ENCODE results near the gene RAB18. TPM values are rescaled to one million over a fixed set of nuclear protein-coding genes. Genes with fewer than 3 reads are reported as not detected.

RAB18 gene
- total RNA-seq, 2 experiments from 2014 or later: 8.1 to 36.2 TPM

DNA sequence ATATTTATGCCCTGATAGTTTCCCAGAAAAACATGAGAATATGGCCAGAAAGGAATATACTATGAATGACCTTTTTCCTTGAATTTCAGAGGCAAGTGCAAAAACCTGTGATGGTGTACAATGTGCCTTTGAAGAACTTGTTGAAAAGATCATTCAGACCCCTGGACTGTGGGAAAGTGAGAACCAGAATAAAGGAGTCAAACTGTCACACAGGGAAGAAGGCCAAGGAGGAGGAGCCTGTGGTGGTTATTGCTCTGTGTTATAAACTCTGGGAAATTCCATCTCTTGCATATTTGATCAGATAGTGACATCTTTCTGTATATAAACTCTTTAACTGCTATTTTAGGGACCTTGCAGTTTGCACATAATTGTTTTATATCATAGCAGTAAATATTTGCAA is 33.7 kb downstream of the RAB18 start:
- no peak overlapping the region for H2AFZ ChIP-seq (ENCODE audit: low read length)
- no peak overlapping the region for H3K27ac ChIP-seq (ENCODE audit: low read depth, low read length, poor library complexity, severe bottlenecking)
- no peaks in the 10 kb centered on the region for H3K9me3 ChIP-seq (ENCODE audit: low read length)
- POLR2A ChIA-PET: no interaction called here
- no peak overlapping the region for H3K4me2 ChIP-seq (ENCODE audit: low read length)
- no peaks in the 10 kb centered on the region; the same call in 1 of the 2 replicates for H3K79me2 ChIP-seq (ENCODE audit: insufficient read depth, low read depth, low read length)
- no peak for DNase-seq (ENCODE audit: low spot score)
- TF ChIP-seq, protein P1, sequence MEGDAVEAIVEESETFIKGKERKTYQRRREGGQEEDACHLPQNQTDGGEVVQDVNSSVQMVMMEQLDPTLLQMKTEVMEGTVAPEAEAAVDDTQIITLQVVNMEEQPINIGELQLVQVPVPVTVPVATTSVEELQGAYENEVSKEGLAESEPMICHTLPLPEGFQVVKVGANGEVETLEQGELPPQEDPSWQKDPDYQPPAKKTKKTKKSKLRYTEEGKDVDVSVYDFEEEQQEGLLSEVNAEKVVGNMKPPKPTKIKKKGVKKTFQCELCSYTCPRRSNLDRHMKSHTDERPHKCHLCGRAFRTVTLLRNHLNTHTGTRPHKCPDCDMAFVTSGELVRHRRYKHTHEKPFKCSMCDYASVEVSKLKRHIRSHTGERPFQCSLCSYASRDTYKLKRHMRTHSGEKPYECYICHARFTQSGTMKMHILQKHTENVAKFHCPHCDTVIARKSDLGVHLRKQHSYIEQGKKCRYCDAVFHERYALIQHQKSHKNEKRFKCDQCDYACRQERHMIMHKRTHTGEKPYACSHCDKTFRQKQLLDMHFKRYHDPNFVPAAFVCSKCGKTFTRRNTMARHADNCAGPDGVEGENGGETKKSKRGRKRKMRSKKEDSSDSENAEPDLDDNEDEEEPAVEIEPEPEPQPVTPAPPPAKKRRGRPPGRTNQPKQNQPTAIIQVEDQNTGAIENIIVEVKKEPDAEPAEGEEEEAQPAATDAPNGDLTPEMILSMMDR (conservative IDR thresholded peaks at IDR 0.05; ENCODE audit: low read length): no peak
- TF ChIP-seq EZH2phosphoT487 (IDR thresholded peaks at IDR 0.05; ENCODE audit: borderline replicate concordance, low read depth, low read length): no peak
- intact Hi-C loops (cut with micrococcal nuclease; ENCODE audit: unreplicated experiment): no loop called here
- no peaks in the 10 kb centered on the region for H3K4me1 ChIP-seq (ENCODE audit: insufficient read depth, low read length, poor library complexity, severe bottlenecking)
- BruUV-seq (replicated peaks): no TSS peak
- H3K4me3 ChIP-seq (ENCODE audit: low read depth, low read length, poor library complexity, severe bottlenecking): no peak overlapping the region
- CTCF ChIA-PET (ENCODE audit: unreplicated experiment): no interaction called here
- H3K36me3 ChIP-seq (ENCODE audit: insufficient read depth, low read length): peaks cover 66% of the 10 kb centered on the region
- H4K20me1 ChIP-seq (ENCODE audit: insufficient read depth, low read length): no peaks in the 10 kb centered on the region; the same call in 1 of the 2 replicates
- no peaks in the 10 kb centered on the region for H3K9me2 ChIP-seq (ENCODE audit: insufficient read depth, low read length)

DNA sequence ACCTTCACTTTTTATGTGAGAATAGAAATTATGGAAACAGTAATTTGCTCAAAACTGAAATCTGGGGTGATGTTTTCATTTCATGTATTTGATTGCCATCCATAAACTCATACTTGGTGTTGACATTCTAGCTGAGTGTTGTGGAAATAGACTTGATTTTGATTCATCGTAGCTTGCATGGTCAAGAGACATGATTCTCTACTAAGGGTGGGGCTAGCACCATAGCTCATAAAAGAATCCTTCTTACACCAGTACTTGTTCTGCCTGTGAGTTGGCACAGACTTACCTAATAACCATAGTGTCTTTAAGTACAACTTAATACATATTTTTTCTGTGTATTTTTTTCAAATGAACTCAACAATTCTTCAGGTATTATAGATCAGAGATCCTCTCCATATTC is 36.6 kb downstream of the RAB18 start:
- BruUV-seq (replicated peaks): no TSS peak
- TF ChIP-seq, protein P1 (conservative IDR thresholded peaks at IDR 0.05; ENCODE audit: low read length): no peak
- no peak for TF ChIP-seq EZH2phosphoT487 (IDR thresholded peaks at IDR 0.05; ENCODE audit: borderline replicate concordance, low read depth, low read length)
- Histone ChIP-seq H4K20me1 (ENCODE audit: insufficient read depth, low read length) (no peaks in the 10 kb centered on the region; the same call in 1 of the 2 replicates), H3K4me3 (ENCODE audit: low read depth, low read length, poor library complexity, severe bottlenecking) (no peak overlapping the region), H2AFZ (ENCODE audit: low read length) (no peak overlapping the region), H3K79me2 (ENCODE audit: insufficient read depth, low read depth, low read length) (no peaks in the 10 kb centered on the region), H3K9me2 (ENCODE audit: insufficient read depth, low read length) (no peaks in the 10 kb centered on the region), H3K4me2 (ENCODE audit: low read length) (no peak overlapping the region), H3K27ac (ENCODE audit: low read depth, low read length, poor library complexity, severe bottlenecking) (no peak overlapping the region), H3K4me1 (ENCODE audit: insufficient read depth, low read length, poor library complexity, severe bottlenecking) (no peaks in the 10 kb centered on the region), H3K9me3 (ENCODE audit: low read length) (no peaks in the 10 kb centered on the region), H3K36me3 (ENCODE audit: insufficient read depth, low read length) (peaks cover 39% of the 10 kb centered on the region; the same call in 1 of the 2 replicates)
- ChIA-PET POLR2A (interaction anchor here (0.9 to 2.5 kb wide), 4 partner anchors 12 to 151 kb away, joined by 3 to 11 read pairs (median 4); partner anchors contain the start of gene RAB18), CTCF (ENCODE audit: unreplicated experiment) (no interaction called here)
- intact Hi-C loops (cut with micrococcal nuclease; ENCODE audit: unreplicated experiment): no loop called here
- no peak for DNase-seq (ENCODE audit: low spot score)

DNA sequence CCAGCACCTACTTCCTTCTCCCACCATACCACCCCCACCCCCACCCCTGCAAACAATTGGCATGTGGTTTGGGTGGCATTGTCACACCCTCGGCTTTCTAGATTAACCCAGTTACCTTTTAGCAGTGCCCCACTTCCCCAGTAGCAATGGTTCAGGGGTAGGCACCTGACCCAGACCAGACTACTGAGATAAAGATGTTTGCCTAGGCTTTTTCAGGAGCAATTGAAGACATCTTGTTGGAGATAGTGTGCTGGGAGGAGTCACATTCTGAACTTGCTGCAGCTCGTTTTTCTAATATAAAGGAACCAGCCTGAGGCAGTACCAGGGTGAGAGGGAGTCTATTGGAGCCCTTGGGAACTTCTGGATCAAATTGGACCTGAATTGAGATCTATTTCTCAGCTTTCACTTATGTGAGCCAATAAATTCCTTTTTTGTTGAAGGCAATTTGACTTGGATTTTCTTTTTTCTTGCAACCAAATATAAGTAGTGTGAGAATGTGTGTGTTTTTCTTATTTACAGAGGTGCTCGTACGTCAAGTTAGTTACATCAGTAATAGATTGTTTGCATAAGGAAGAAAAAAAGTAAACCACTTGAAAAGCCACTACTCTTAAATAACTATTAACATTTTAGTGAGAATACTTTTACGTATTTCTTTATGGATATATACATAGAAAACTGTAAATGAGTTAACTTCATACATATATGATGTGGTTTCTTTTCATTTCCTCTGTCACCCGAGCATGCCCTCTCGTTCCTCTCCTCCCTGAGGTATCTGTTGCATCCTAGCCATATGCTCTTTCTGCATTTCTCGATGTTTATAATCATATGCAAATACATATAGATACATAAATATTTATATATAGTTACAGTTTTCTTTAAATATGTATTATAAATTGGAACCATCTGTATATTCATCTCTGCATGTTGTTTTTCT is 38.0 kb downstream of the RAB18 start:
- no TSS peak for BruUV-seq (replicated peaks)
- Histone ChIP-seq H2AFZ (ENCODE audit: low read length) (no peak overlapping the region), H3K36me3 (ENCODE audit: insufficient read depth, low read length) (peaks cover 33% of the 10 kb centered on the region; the same call in 1 of the 2 replicates), H3K9me3 (ENCODE audit: low read length) (no peaks in the 10 kb centered on the region), H3K79me2 (ENCODE audit: insufficient read depth, low read depth, low read length) (no peaks in the 10 kb centered on the region), H3K4me1 (ENCODE audit: insufficient read depth, low read length, poor library complexity, severe bottlenecking) (no peaks in the 10 kb centered on the region), H3K9me2 (ENCODE audit: insufficient read depth, low read length) (no peaks in the 10 kb centered on the region), H3K27ac (ENCODE audit: low read depth, low read length, poor library complexity, severe bottlenecking) (no peak overlapping the region), H3K4me2 (ENCODE audit: low read length) (no peak overlapping the region), H4K20me1 (ENCODE audit: insufficient read depth, low read length) (no peaks in the 10 kb centered on the region), H3K4me3 (ENCODE audit: low read depth, low read length, poor library complexity, severe bottlenecking) (no peak overlapping the region)
- POLR2A ChIA-PET: interaction anchor here (0.7 to 1.0 kb wide), 4 partner anchors 10 to 759 kb away, joined by 3 to 6 read pairs (median 4); no protein-coding TSS in a partner anchor
- TF ChIP-seq, protein P1 (conservative IDR thresholded peaks at IDR 0.05; ENCODE audit: low read length): no peak
- TF ChIP-seq EZH2phosphoT487 (IDR thresholded peaks at IDR 0.05; ENCODE audit: borderline replicate concordance, low read depth, low read length): no peak
- DNase-seq (ENCODE audit: low spot score): no peak
- CTCF ChIA-PET (ENCODE audit: unreplicated experiment): no interaction called here
- intact Hi-C loops (cut with micrococcal nuclease; ENCODE audit: unreplicated experiment): no loop called here
